SK-N-SH treated with all-trans-retinoic acid at 6 μM for 48 hours (cell line): ENCODE results near the gene ASPDH.

Experiments
- PPARA ChIP-seq: fragments of 250-450 bp; sonication (Bioruptor Pico); IDR thresholded peaks from 2 replicates; pipeline ENCODE4 v1.5.0; 2020; ENCODE audit warnings: mild to moderate bottlenecking, borderline replicate concordance
- TOX ChIP-seq: fragments of 250-450 bp; sonication (Bioruptor Pico); IDR thresholded peaks from 2 replicates; pipeline ENCODE4 v1.8.0; 2021; ENCODE audit warnings: mild to moderate bottlenecking, moderate library complexity, borderline replicate concordance
- ZFP3 ChIP-seq: fragments of 250-450 bp; sonication (Bioruptor Pico); IDR thresholded peaks from 2 replicates; pipeline ENCODE4 v1.5.0; 2020; ENCODE audit warnings: mild to moderate bottlenecking, moderate library complexity
- ZNF565 ChIP-seq: fragments of 450-650 bp; formaldehyde crosslinking; conservative IDR thresholded peaks from 2 replicates; pipeline ENCODE4 v1.5.0; 2020; ENCODE audit warnings: low read depth, mild to moderate bottlenecking, moderate library complexity
- ZNF70 ChIP-seq: fragments of 450-650 bp; formaldehyde crosslinking; IDR thresholded peaks from 2 replicates; pipeline ENCODE4 v1.5.0; 2020; ENCODE audit warnings: mild to moderate bottlenecking, moderate library complexity
- TF ChIP-seq, protein P1 (sequence below): fragments of 250-450 bp; sonication (Bioruptor Pico); IDR thresholded peaks from 2 replicates; pipeline ENCODE4 v1.5.1; 2020; ENCODE audit warnings: low read depth, mild to moderate bottlenecking, moderate library complexity
- TF ChIP-seq, protein P2 (sequence below): fragments of 250-450 bp; sonication (Bioruptor Pico); IDR thresholded peaks from 2 replicates; pipeline ENCODE4 v1.8.0; 2021; ENCODE audit warnings: low read depth, mild to moderate bottlenecking, moderate library complexity, borderline replicate concordance
- TF ChIP-seq, protein P3 (sequence below): fragments of 250-450 bp; sonication (Bioruptor Pico); IDR thresholded peaks from 2 replicates; pipeline ENCODE4 v1.5.0; 2020; ENCODE audit warnings: mild to moderate bottlenecking, moderate library complexity

DNA sequence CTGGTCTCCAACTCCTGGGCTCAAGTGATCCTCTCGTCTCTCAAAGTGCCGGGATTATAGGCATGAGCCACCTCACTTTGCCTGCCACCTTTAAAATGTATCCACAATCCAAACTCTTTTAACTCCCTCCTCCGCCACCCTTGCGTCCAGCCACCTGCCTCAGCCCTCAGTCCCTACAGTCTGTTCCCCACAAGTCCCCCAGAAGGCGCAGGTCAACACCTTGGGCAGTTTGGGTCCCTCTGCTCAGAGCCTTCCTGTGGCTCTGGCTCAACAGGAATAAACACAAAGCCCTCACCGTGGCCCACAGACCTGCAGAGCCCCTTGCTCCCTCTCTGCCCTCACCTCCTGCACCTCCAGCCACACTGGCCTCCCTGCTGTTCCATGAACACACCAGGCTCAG is 44.9 kb downstream of the ASPDH start:
- TF ChIP-seq, protein P1, sequence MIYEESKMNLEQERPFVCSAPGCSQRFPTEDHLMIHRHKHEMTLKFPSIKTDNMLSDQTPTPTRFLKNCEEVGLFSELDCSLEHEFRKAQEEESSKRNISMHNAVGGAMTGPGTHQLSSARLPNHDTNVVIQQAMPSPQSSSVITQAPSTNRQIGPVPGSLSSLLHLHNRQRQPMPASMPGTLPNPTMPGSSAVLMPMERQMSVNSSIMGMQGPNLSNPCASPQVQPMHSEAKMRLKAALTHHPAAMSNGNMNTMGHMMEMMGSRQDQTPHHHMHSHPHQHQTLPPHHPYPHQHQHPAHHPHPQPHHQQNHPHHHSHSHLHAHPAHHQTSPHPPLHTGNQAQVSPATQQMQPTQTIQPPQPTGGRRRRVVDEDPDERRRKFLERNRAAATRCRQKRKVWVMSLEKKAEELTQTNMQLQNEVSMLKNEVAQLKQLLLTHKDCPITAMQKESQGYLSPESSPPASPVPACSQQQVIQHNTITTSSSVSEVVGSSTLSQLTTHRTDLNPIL (CRISPR knock-in tag): no peak
- TF ChIP-seq TOX (CRISPR knock-in tag): no peak
- TF ChIP-seq ZFP3 (CRISPR knock-in tag): no peak
- TF ChIP-seq, protein P2, sequence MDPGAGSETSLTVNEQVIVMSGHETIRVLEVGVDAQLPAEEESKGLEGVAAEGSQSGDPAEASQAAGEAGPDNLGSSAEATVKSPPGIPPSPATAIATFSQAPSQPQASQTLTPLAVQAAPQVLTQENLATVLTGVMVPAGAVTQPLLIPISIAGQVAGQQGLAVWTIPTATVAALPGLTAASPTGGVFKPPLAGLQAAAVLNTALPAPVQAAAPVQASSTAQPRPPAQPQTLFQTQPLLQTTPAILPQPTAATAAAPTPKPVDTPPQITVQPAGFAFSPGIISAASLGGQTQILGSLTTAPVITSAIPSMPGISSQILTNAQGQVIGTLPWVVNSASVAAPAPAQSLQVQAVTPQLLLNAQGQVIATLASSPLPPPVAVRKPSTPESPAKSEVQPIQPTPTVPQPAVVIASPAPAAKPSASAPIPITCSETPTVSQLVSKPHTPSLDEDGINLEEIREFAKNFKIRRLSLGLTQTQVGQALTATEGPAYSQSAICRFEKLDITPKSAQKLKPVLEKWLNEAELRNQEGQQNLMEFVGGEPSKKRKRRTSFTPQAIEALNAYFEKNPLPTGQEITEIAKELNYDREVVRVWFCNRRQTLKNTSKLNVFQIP (CRISPR knock-in tag): no peak
- TF ChIP-seq, protein P3, sequence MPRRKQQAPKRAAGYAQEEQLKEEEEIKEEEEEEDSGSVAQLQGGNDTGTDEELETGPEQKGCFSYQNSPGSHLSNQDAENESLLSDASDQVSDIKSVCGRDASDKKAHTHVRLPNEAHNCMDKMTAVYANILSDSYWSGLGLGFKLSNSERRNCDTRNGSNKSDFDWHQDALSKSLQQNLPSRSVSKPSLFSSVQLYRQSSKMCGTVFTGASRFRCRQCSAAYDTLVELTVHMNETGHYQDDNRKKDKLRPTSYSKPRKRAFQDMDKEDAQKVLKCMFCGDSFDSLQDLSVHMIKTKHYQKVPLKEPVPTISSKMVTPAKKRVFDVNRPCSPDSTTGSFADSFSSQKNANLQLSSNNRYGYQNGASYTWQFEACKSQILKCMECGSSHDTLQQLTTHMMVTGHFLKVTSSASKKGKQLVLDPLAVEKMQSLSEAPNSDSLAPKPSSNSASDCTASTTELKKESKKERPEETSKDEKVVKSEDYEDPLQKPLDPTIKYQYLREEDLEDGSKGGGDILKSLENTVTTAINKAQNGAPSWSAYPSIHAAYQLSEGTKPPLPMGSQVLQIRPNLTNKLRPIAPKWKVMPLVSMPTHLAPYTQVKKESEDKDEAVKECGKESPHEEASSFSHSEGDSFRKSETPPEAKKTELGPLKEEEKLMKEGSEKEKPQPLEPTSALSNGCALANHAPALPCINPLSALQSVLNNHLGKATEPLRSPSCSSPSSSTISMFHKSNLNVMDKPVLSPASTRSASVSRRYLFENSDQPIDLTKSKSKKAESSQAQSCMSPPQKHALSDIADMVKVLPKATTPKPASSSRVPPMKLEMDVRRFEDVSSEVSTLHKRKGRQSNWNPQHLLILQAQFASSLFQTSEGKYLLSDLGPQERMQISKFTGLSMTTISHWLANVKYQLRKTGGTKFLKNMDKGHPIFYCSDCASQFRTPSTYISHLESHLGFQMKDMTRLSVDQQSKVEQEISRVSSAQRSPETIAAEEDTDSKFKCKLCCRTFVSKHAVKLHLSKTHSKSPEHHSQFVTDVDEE (CRISPR knock-in tag): no peak
- no peak for TF ChIP-seq ZNF565 (CRISPR knock-in tag)
- no peak for TF ChIP-seq PPARA (CRISPR knock-in tag)
- no peak for TF ChIP-seq ZNF70 (CRISPR knock-in tag)
